Spinal cord (tissue), 10 donors: ENCODE measurements around the gene RGS2. TPM values are rescaled to one million over a fixed set of nuclear protein-coding genes. Genes with fewer than 3 reads are reported as not detected.

ENCODE experiments used
- DNase-seq, 6 donors: peaks; one replicate each; pipeline versions ENCODE4 v3.0.0 to v3.0.0-alpha.2; 2013 to 2015; ENCODE audit warnings: low spot score in 6 of 6, low read depth in 4 of 6
- H3K27ac ChIP-seq: one replicate; pipeline ENCODE4 v1.5.1; 2013; ENCODE audit warnings: low read depth, low read length, control low read depth
- H3K27me3 ChIP-seq: one replicate; pipeline ENCODE4 v1.6.1; 2013; ENCODE audit warnings: low read length; ENCODE audit not compliant: control insufficient read depth, insufficient read depth
- H3K36me3 ChIP-seq: one replicate; pipeline ENCODE4 v1.6.1; 2013; ENCODE audit warnings: low read length; ENCODE audit not compliant: control insufficient read depth, insufficient read depth
- H3K4me1 ChIP-seq: one replicate; pipeline ENCODE4 v1.6.1; 2013; ENCODE audit warnings: low read length; ENCODE audit not compliant: control insufficient read depth, insufficient read depth
- H3K4me3 ChIP-seq: one replicate; pipeline ENCODE4 v1.5.1; 2013; ENCODE audit warnings: low read depth, low read length, control low read depth
- H3K9me3 ChIP-seq: one replicate; pipeline ENCODE4 v1.6.1; 2013; ENCODE audit warnings: low read length; ENCODE audit not compliant: control insufficient read depth, insufficient read depth
- WGBS: methylation state at CpG from one replicate; pipeline ENCODE4 v1.1.5; 2013; ENCODE audit warnings: missing lambda C conversion rate; ENCODE audit not compliant: insufficient coverage; 5-methylcytosine and 5-hydroxymethylcytosine counted together
- polyA plus RNA-seq, 2 donors: library from polyadenylated mRNA; unstranded; fragments of 120-200 nt; gene quantifications; one replicate each; pipeline ENCODE4 v1.2.1, GENCODE V29; 2013; ENCODE audit not compliant: insufficient read length in 2 of 2
- total RNA-seq, 2 donors: library from RNA; depleted of rRNA in 1 of 2; stranded (reverse); fragments of 120-200 nt in 1 of 2; fragments of >200 nt in 1 of 2; gene quantifications; one replicate each; pipeline versions ENCODE4 v1.2.3 to v1.2.4, GENCODE V29; 2013 to 2014
- donor health status: healthy.

RGS2 gene
- total and polyA plus RNA-seq, 4 donors: 30.5 to 81.8 (median 34.6) TPM

DNA sequence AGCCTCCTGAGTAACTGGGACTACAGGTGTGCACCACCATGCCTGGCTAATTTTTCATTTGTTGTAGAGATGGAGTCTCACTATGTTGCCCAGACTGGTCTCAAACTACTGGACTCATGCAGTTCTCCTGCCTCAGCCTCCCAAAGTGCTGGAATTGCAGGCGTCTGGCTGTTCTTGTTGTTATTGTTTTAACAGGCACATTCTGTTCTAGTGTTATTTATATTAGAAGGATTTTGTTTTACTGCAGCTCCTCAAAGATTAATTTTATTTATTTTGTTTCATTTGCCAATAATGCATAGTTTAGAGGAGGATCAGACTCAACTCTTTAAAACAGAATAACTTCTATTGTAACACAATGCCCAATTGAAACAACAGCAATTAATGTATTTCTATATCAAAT, 35.5 kb downstream of the RGS2 start:
- H3K36me3 ChIP-seq: no peaks in the 10 kb centered on the region
- H3K27me3 ChIP-seq: no peaks in the 10 kb centered on the region
- no peaks in the 10 kb centered on the region for H3K9me3 ChIP-seq
- WGBS: no CpG with 5 or more reads among the region's 1 CpG
- H3K27ac ChIP-seq: no peak overlapping the region
- H3K4me3 ChIP-seq: no peak overlapping the region
- no peak for DNase-seq
- H3K4me1 ChIP-seq: no peaks in the 10 kb centered on the region

DNA sequence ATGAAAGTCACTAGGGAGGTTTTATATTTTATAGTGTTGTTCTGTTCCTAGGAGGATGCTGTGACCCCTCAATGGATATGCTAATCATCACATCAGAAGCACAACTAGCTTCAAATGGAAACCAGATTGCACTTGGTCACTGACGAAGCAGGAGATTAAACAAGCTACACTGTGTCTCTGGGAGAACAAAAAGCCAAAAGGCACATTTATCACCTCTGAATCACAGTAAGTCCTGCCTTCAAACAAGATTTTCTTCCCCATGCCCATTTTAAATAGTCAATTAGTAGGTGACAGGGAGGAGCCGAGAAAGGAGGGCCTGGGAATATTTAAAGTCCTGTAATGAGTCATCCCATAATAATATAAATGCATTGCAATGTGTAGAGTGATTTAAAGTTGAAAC, 38.1 kb downstream of the RGS2 start:
- WGBS: 57% methylated on average over 1 of the region's 2 CpGs
- Histone ChIP-seq H3K9me3 (no peaks in the 10 kb centered on the region), H3K4me3 (no peak overlapping the region), H3K4me1 (no peaks in the 10 kb centered on the region), H3K27me3 (no peaks in the 10 kb centered on the region), H3K36me3 (no peaks in the 10 kb centered on the region), H3K27ac (no peak overlapping the region)
- no peak for DNase-seq

DNA sequence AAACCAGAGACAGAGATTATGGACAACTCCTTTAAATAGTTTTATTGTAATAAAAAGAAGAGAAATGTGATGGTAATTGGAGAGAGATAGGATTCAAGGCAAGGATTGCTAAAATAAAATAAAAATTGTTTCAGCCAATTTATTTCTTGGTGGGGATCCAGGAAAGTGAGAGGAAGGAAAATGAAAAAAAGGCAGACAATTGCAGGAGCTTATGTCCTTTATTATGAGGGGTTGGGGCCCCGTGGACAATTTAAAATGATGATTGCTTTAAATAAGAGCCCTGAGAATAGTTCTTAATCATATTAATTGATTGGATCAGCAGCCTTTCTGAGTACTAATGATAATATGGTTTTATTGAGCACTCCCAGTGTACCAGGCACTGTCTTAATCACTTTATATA, 40.2 kb downstream of the RGS2 start:
- Histone ChIP-seq H3K4me1 (no peaks in the 10 kb centered on the region), H3K4me3 (no peak overlapping the region), H3K27me3 (no peaks in the 10 kb centered on the region), H3K27ac (no peak overlapping the region), H3K36me3 (no peaks in the 10 kb centered on the region), H3K9me3 (no peaks in the 10 kb centered on the region)
- no CpG with 5 or more reads among the region's 1 CpG for whole genome bisulfite sequencing
- peak in 1 of 6 donors; percentile 60 for DNase-seq

DNA sequence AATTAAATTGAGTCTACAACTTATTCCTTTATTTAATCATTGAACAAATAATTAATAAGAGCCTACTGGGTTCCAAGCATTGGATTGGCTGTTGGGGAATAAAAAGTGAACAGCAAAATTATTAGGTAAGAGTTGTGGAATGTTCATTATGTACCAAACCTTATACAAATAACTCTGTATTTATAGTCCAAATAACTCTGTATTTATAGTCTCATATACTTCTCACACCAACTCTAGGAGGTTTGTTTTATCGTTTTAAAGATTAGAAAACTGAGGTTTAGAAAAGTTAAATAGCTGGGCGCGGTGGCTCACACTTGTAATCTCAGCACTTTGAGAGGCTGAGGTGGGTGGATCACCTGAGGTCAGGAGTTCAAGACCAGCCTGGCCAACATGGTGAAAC, 40.6 kb downstream of the RGS2 start:
- DNase-seq: no peak
- no peak overlapping the region for H3K4me3 ChIP-seq
- H3K27me3 ChIP-seq: no peaks in the 10 kb centered on the region
- H3K36me3 ChIP-seq: no peaks in the 10 kb centered on the region
- H3K27ac ChIP-seq: no peak overlapping the region
- no peaks in the 10 kb centered on the region for H3K4me1 ChIP-seq
- no peaks in the 10 kb centered on the region for H3K9me3 ChIP-seq
- no CpG with 5 or more reads among the region's 3 CpGs for WGBS

DNA sequence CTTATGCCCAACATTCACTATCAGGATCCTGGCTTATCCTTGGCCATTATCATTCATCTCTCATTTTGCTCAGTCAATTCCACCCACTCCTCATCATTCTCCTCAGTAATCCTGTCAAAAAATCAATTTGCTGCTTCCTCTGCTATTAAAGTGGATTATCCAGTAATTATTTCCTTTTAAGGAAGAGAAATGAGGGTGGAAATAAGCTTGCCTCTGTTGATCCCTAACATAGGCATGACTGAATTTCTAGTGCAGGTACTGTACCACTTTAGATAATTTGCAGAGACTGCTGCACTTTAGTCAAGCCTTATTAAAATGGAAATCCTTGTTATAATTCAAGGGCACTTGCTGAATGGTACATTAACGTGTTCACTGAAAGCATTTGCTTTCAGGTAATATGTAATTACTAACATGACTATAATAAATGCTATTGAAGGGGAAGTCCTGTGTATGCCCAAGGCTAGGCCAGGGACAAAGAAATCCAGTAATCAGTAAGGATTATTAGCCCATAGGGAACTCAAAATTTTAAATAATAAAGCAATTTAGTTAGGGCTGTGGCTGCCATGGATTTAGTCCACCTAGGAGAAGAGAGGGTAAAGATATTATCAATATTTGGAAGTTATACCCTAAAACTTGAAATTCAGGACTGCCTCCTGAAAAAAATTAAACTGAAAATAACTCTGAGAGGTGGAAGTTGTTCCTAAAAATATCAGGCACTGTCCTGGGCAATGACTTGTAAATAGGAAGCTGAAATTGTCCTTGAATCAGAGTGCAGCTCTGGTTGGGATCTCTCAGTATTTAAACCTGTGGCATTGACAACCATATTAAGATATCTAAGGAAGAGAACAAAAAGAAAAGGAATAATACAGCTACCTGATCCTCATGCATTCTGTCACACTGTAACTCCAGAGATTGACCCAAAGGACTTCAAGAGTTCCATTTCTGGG, 43.4 kb downstream of the RGS2 start:
- no peaks in the 10 kb centered on the region for H3K27me3 ChIP-seq
- H3K27ac ChIP-seq: no peak overlapping the region
- H3K4me3 ChIP-seq: no peak overlapping the region
- no CpG with 5 or more reads among the region's 1 CpG for WGBS
- H3K4me1 ChIP-seq: no peaks in the 10 kb centered on the region
- no peaks in the 10 kb centered on the region for H3K9me3 ChIP-seq
- H3K36me3 ChIP-seq: no peaks in the 10 kb centered on the region
- DNase-seq: peak in 1 of 6 donors; percentile 55

DNA sequence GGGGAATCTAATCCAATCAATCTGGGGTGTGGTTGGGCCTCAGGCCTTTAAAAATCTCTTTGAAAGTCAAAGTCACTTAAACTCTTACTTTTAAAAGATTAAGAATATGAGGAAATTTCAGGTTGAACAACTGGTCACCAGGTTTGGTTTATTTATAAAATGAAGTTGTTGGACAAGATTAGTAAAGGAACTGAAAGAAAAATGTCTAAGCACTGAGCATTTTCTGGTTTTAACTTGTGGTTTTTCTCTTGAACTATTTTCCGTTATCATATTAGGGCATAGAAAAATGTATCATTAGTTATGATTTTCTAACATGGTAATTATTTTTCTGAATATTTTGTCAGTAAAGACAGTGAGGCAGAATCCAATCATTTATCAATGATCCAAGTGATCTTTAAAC, 49.6 kb downstream of the RGS2 start:
- H3K27ac ChIP-seq: no peak overlapping the region
- no CpG with 5 or more reads among the region's 1 CpG for WGBS

DNA sequence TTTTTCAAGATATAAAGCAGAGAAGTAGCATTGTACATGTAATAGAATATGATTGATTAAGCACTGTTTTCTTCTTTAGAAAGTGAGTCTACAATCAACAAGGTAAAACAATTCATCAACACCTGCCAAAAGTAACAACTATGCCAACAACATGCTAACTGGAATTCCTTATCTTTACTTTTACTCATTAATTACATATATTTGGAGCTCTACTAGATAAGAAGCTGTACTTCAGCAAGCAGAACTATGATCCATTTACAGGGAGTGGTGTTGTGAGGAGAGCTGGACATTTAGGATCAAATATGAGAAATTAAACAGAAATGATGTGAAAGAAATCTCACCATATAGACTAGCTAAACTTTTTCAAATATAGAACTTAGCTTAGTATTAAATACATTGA, 51.0 kb downstream of the RGS2 start:
- Histone ChIP-seq H3K4me1 (no peaks in the 10 kb centered on the region), H3K27ac (no peak overlapping the region), H3K36me3 (no peaks in the 10 kb centered on the region), H3K9me3 (no peaks in the 10 kb centered on the region), H3K27me3 (no peaks in the 10 kb centered on the region), H3K4me3 (no peak overlapping the region)
- no peak for DNase-seq

More for the DNA sequence above, 49.6 kb downstream of the RGS2 start:
- Histone ChIP-seq H3K9me3 (no peaks in the 10 kb centered on the region), H3K4me1 (no peaks in the 10 kb centered on the region), H3K4me3 (no peak overlapping the region), H3K36me3 (no peaks in the 10 kb centered on the region), H3K27me3 (no peaks in the 10 kb centered on the region)
- no peak for DNase-seq

DNA sequence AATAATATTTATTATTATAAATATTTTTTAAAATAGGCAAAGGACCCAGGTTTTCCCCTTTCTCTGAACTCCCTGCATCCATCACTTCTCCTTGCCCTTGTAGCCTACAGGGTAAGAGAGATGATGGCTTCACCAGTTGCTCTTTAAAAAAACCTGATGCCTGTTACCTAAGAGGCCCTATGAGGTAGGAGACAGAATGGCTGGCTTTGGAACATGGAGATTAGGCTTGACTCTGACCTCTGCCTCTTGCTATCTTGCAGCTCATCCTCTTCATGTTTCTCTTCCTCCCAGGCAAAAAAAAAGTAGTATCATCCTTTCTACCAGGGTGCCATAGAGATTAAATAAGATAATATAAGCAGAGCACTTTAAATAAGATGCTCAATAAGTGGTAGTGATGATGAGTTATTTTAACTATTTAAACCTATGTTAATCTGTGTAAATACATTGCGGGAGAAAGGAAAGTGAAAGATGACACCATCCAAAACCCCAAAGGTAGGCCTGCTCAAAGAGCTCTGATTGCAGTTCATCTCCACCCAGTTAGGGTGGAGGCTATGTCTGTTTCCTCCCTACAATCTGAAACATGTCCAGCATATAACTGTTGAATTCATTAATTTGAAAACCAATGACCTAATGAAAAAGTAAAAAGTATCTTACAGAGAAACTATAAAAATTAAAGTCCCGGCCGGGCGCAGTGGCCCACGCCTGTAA, 51.8 kb downstream of the RGS2 start:
- no peak overlapping the region for H3K27ac ChIP-seq
- no peaks in the 10 kb centered on the region for H3K4me1 ChIP-seq
- no peaks in the 10 kb centered on the region for H3K36me3 ChIP-seq
- no peaks in the 10 kb centered on the region for H3K27me3 ChIP-seq
- no peak overlapping the region for H3K4me3 ChIP-seq
- 92% methylated on average over 4 of the region's 5 CpGs for WGBS
- no peaks in the 10 kb centered on the region for H3K9me3 ChIP-seq
- DNase-seq: no peak

DNA sequence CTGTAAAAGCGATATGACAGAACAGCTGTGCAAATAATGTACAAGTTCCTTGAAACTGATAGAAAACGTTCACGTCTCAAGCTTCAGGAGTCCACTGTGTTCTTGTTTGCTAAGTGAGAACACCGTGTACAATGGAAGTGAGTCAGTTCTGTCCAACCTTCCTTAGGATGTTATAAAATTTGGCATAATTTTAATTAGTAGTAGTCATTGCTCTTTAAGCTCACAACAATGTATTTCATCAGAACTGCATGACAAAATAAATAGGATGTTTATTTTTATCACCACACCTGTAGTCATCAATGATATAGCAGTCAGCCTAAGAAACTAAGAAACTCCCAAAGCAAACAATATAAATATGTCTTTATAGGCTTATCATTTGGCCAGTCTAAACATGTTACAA, 53.0 kb downstream of the RGS2 start:
- Histone ChIP-seq H3K27ac (no peak overlapping the region), H3K4me1 (no peaks in the 10 kb centered on the region), H3K36me3 (no peaks in the 10 kb centered on the region), H3K27me3 (no peaks in the 10 kb centered on the region), H3K4me3 (no peak overlapping the region), H3K9me3 (no peaks in the 10 kb centered on the region)
- WGBS: no CpG with 5 or more reads among the region's 4 CpGs
- DNase-seq: no peak
